ENCODE results near the gene BCAN.
"Not testable (repeated sequence)": the region's sequence is repeated elsewhere in the genome, so short reads cannot be mapped to it uniquely, and the experiment has no call there.

BCAN gene

DNA sequence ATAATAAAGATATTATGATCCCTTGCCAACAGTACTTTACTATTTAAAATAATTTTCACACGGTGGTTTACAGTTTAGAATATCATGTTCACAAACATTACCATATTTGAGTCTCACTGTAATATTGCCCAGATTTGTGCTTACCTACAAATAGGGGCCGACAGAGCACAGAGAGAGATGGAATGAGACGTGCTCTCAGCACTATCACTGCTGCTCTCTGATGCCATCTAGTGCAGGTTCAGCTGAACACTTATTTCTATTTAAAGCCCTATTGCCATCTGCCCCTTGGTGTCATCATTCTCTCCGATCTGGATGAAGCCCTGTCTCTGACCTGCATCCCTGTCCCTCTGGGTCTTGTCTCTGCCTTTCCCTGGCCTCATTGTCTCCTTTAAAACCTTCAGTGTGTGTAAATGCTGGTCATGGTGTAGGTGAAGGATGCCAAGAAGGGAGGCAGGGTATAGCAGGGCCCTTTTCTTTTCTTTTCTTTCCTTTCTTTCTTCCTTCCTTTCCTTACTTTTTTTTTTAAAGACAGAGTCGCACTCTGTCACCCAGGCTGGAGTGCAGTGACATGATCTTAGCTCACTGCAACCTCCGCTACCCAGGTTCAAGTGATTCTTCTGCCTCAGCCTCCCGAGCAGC lies 33.8 kb upstream of the BCAN start:
- intact Hi-C loops (cut with DNase I) = loop anchor here (10.0 kb wide), 1 partner anchor 223 kb away; no protein-coding TSS in a partner anchor
- DNase-seq = peak in 37 of 42 donors; percentile 39 to 87 (median 73)

DNA sequence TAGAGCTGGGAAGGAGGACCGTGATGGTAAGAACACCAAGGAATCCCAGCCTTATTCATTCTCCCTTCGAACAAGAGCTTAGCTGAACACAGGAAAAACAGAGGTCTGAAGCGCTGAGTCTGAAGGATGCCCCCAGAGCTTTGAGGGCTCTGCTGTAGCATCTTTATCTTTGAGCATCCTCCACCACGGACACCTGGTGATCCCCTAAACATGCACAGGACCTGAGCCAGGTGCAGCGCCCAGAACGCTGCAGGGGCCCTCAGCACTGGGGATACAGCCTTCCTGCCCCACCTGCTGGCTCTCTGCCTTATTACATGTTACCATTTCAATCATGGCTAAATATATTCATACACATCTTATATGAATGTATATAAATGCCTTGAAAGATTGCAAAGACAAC lies 32.9 kb upstream of the BCAN start:
- intact Hi-C loops (cut with DNase I) = loop anchor here (10.0 kb wide), 1 partner anchor 224 kb away; no protein-coding TSS in a partner anchor
- peak in 20 of 42 donors; percentile 35 to 78 (median 52) for DNase-seq

- DNase-seq; intact Hi-C loops (cut with DNase I): not testable (repeated sequence)
These were observed 31.8 kb upstream of the BCAN start for GRCh38 chr1:156610072-156610471.

- DNase-seq = no peak
- intact Hi-C loops (cut with DNase I) = no loop called here
These were observed 29.3 kb upstream of the BCAN start for GRCh38 chr1:156612666-156613065.

DNA sequence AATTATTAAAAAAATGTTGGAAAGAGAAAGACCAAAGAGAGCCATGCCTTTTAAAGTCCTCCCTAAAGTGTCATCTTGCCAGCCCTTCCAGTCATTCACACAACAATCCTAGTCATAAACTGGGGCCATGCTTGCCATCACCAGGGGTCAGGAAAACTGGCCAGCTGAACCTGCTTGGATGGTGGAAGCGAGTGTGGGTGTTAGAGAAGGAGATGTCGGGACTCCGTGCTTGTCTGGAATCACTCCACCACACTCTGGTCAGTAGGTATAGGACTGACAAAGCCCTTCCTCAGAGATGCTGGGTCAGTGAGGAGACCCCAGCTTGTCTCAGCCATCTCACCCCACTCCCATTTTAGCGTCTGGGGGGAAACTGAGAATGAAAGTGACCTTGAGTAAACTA lies 26.0 kb upstream of the BCAN start:
- peak in 4 of 42 donors; percentile 39 to 71 (median 49) for DNase-seq
- intact Hi-C loops (cut with DNase I) = no loop called here

- intact Hi-C loops (cut with DNase I) = no loop called here
- peak; percentile 43 to 94 (median 79) for DNase-seq
These were observed 25.5 kb upstream of the BCAN start for GRCh38 chr1:156616463-156616862.

GRCh38 chr1:156618853-156619581 lies 22.9 kb upstream of the BCAN start, which contains the start of gene HAPLN2:
Gene HAPLN2 (plus strand): TSS chr1:156619415. CDS start chr1:156623491, 4,076 bp downstream.
- DNase-seq = peak in 38 of 42 donors; percentile 34 to 87 (median 64)
- intact Hi-C loops (cut with DNase I) = no loop called here

- intact Hi-C loops (cut with DNase I) = no loop called here
- no peak for DNase-seq
These were observed 22.3 kb upstream of the BCAN start for GRCh38 chr1:156619582-156619955.

GRCh38 chr1:156622581-156623297 lies 19.2 kb upstream of the BCAN start:
- peak in 1 of 42 donors; percentile 32 for DNase-seq
- intact Hi-C loops (cut with DNase I) = no loop called here

GRCh38 chr1:156623946-156624813 lies 17.7 kb upstream of the BCAN start:
- peak in 39 of 42 donors; percentile 47 to 84 (median 68) for DNase-seq
- intact Hi-C loops (cut with DNase I) = loop anchor here (2.0 kb wide), 1 partner anchor 35 kb away; no protein-coding TSS in a partner anchor

GRCh38 chr1:156624814-156625435 lies 17.0 kb upstream of the BCAN start:
- intact Hi-C loops (cut with DNase I) = loop anchor here (2.0 kb wide), 1 partner anchor 34 kb away; no protein-coding TSS in a partner anchor
- DNase-seq = peak in 4 of 42 donors; percentile 3 to 53 (median 38)

GRCh38 chr1:156625436-156626078 lies 16.4 kb upstream of the BCAN start:
- peak in 41 of 42 donors; percentile 43 to 90 (median 74) for DNase-seq
- intact Hi-C loops (cut with DNase I) = loop anchor here (2.0 kb wide), 1 partner anchor 33 kb away; no protein-coding TSS in a partner anchor

GRCh38 chr1:156626079-156626438 lies 15.9 kb upstream of the BCAN start:
- intact Hi-C loops (cut with DNase I) = no loop called here
- no peak for DNase-seq

DNA sequence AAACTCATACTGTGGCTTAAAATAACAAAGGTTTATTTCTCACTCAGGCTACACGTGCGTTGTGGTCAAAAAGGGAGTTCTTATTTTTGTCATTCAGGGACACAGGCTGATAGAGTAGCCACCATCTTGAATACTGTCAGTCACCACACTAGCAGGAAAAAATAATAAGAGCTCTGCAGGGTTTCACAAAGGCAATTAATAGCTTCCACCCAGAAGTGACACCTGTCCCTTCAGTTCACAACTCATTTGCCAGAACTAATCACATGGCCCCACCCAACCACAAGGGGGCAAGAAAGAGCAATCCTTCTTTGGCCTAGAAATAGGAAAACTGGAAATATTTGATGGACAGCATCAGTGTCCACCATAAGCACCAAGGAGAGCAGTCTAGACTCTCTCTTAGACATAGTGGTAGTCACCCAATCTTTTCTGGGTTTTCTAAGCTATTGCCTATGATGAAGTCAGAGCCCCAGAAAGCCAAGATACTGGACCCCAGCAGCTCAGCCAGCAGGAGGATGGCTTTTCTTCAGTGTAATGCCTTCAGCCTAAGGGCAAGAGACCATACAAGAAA lies 14.5 kb upstream of the BCAN start:
- DNase-seq = peak in 32 of 42 donors; percentile 39 to 87 (median 63)

DNA sequence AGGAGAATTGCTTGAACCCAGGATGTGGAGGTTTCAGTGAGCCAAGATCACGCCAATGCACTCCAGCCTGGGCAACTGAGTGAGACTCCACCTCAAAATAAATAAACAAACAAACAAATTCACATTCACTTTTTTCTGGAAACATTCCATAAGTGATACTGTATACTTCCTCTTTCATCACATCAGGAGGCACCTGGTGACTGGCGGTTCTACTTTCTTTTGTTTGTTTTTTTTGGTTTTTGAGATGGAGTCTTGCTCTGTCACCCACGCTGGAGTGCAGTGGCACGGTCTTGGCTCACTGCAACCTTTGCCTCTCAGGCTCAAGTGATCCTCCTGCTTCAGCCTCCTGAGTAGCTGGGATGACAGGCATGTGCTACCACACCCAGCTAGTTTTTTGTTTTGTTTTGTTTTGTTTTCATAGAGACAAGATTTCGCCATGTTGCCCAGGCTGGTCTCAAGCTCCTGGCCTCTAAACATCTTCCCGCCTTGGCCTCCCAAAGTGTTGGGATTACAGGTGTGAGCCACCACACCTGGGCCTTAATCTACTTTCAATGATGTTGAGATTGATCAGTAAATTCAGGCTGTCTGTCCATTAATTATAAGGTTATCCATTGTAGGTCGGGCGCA lies 12.0 kb upstream of the BCAN start:
- DNase-seq = no peak
- intact Hi-C loops (cut with DNase I) = no loop called here

More for the DNA sequence above, 14.5 kb upstream of the BCAN start:
- intact Hi-C loops (cut with DNase I) = no loop called here

DNA sequence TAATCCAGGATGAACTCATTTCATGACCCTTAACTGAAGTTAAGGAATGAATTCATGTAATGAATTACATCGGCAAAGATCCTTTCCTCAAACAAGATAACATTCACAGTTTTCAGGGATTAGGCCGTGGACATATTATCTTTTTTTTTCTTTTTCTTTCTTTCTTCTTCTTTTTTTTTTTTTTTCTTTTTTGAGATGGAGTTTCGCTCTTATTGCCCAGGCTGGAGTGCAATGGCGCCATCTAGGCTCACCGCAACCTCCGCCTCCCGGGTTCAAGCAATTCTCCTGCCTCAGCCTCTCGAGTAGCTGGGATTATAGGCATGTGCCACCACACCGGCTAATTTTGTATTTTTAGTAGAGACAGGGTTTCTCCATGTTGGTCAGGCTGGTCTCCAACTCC lies 10.8 kb upstream of the BCAN start:
- intact Hi-C loops (cut with DNase I); DNase-seq: not testable (repeated sequence)

- DNase-seq = no peak
- intact Hi-C loops (cut with DNase I) = no loop called here
These were observed 9.6 kb upstream of the BCAN start for GRCh38 chr1:156632355-156632754.
